OCI-LY7 (cell line): ENCODE results near the gene RPGRIP1. TPM values are rescaled to one million over a fixed set of nuclear protein-coding genes. Genes with fewer than 3 reads are reported as not detected.
"Not testable (repeated sequence)": the region's sequence is repeated elsewhere in the genome, so short reads cannot be mapped to it uniquely, and the experiment has no call there.

Experiments used
- BruUV-seq: library from RNA; stranded (reverse); fragments of 400-500 nt; replicated peaks from 2 replicates; lab custom pipeline; 2021; lab: Mats Ljungman, UMichigan
- CTCF ChIA-PET: fragments of 300-600 bp; sonication (Branson Sonifier 250); formaldehyde crosslinking; loops from one replicate; lab custom pipeline; 2022; ENCODE audit warnings: antibody characterized with exemption; ENCODE audit not compliant: unreplicated experiment; lab: Charles Lee
- POLR2A ChIA-PET: fragments of 300-600 bp; sonication (Branson Sonifier 250); formaldehyde crosslinking; loops from one replicate; lab custom pipeline; 2022; ENCODE audit warnings: antibody characterized with exemption; lab: Charles Lee
- DNase-seq: peaks from one replicate; pipeline ENCODE4 v3.0.0-alpha.2; 2015; ENCODE audit warnings: low spot score
- H2AFZ ChIP-seq: fragments of 200-600 bp; sonication (generic), shearing (Covaris generic); 2 replicates; pipeline ENCODE4 v1.6.1; 2014; ENCODE audit warnings: mild to moderate bottlenecking, antibody characterized with exemption, low read length, moderate library complexity
- H3K27ac ChIP-seq: fragments of 200-600 bp; sonication (generic); 2 replicates; pipeline ENCODE4 v1.5.1; 2014; ENCODE audit warnings: mixed run types, low read depth, mild to moderate bottlenecking, moderate library complexity, low read length, inconsistent platforms; ENCODE audit not compliant: poor library complexity, severe bottlenecking
- H3K36me3 ChIP-seq: fragments of 200-600 bp; sonication (generic); 2 replicates; pipeline ENCODE4 v1.6.1; 2014; ENCODE audit warnings: mild to moderate bottlenecking, antibody characterized with exemption, low read length, moderate library complexity, mixed read lengths; ENCODE audit not compliant: insufficient read depth
- H3K4me1 ChIP-seq: fragments of 200-600 bp; sonication (generic); 2 replicates; pipeline ENCODE4 v1.5.1; 2014; ENCODE audit warnings: mild to moderate bottlenecking, low read length; ENCODE audit not compliant: insufficient read depth, poor library complexity, severe bottlenecking
- H3K4me2 ChIP-seq: fragments of 200-600 bp; sonication (generic); 2 replicates; pipeline ENCODE4 v1.6.1; 2014; ENCODE audit warnings: mild to moderate bottlenecking, low read length
- H3K4me3 ChIP-seq: fragments of 200-600 bp; sonication (generic); 2 replicates; pipeline ENCODE4 v1.5.1; 2014; ENCODE audit warnings: mild to moderate bottlenecking, low read depth, low read length; ENCODE audit not compliant: poor library complexity, severe bottlenecking
- H3K79me2 ChIP-seq: fragments of 200-600 bp; sonication (generic); 2 replicates; pipeline ENCODE4 v1.6.1; 2016; ENCODE audit warnings: low read depth, mild to moderate bottlenecking, low read length, moderate library complexity, mixed read lengths; ENCODE audit not compliant: insufficient read depth
- H3K9me2 ChIP-seq: fragments of 200-600 bp; sonication (generic); 2 replicates; pipeline ENCODE4 v1.6.1; 2016; ENCODE audit warnings: mild to moderate bottlenecking, low read length, mixed read lengths; ENCODE audit not compliant: insufficient read depth
- H3K9me3 ChIP-seq: fragments of 200-600 bp; sonication (generic); 2 replicates; pipeline ENCODE4 v1.6.1; 2014; ENCODE audit warnings: mild to moderate bottlenecking, mixed run types, low read length, mixed read lengths
- H4K20me1 ChIP-seq: fragments of 200-600 bp; sonication (generic); 2 replicates; pipeline ENCODE4 v1.6.1; 2014; ENCODE audit warnings: mild to moderate bottlenecking, antibody characterized with exemption, low read length, moderate library complexity, mixed read lengths; ENCODE audit not compliant: insufficient read depth
- EZH2phosphoT487 ChIP-seq: fragments of 200-600 bp; sonication (generic); IDR thresholded peaks from 2 replicates; pipeline ENCODE4 v1.6.1; 2018; ENCODE audit warnings: low read depth, borderline replicate concordance, mild to moderate bottlenecking, mixed run types, antibody characterized with exemption, low read length, moderate library complexity, mixed read lengths
- intact Hi-C: fragments of 100-400 bp; cut with micrococcal nuclease; formaldehyde crosslinking; loops from one replicate; pipeline ENCODE4 v1.10.0; 2022; ENCODE audit not compliant: unreplicated experiment
- total RNA-seq, 2 experiments: library from RNA; depleted of rRNA in 1 of 2; stranded (reverse); fragments of >200 nt in 1 of 2; shearing (Covaris generic) in 1 of 2; gene quantifications; 2 replicates each; pipeline ENCODE4 v1.2.3, GENCODE V29; 2014 to 2022
- TF ChIP-seq, protein P1 (sequence below): fragments of 200-600 bp; sonication (generic); conservative IDR thresholded peaks from 2 replicates; pipeline ENCODE4 v1.5.1; 2014; ENCODE audit warnings: mild to moderate bottlenecking, antibody characterized with exemption, low read length, moderate library complexity, mixed read lengths

RPGRIP1 gene
- total RNA-seq, 2 experiments from 2014 or later, result 0.13 to 0.51 TPM

- Histone ChIP-seq H3K4me1 (peaks cover 33% of the 10 kb centered on the region), H3K4me2 (peak within 1 kb of the TSS; percentile 89), H3K9me3 (peaks cover 6% of the 10 kb centered on the region; the same call in 1 of the 2 replicates), H2AFZ (peak within 1 kb of the TSS; percentile 57; the same call in 1 of the 2 replicates), H3K36me3 (peaks cover 47% of the 10 kb centered on the region), H4K20me1 (peaks cover 45% of the 10 kb centered on the region), H3K27ac (peak within 1 kb of the TSS; percentile 82), H3K79me2 (peaks cover 49% of the 10 kb centered on the region), H3K4me3 (peak within 1 kb of the TSS; percentile 95), H3K9me2 (no peaks in the 10 kb centered on the region)
- TF ChIP-seq, protein P1, sequence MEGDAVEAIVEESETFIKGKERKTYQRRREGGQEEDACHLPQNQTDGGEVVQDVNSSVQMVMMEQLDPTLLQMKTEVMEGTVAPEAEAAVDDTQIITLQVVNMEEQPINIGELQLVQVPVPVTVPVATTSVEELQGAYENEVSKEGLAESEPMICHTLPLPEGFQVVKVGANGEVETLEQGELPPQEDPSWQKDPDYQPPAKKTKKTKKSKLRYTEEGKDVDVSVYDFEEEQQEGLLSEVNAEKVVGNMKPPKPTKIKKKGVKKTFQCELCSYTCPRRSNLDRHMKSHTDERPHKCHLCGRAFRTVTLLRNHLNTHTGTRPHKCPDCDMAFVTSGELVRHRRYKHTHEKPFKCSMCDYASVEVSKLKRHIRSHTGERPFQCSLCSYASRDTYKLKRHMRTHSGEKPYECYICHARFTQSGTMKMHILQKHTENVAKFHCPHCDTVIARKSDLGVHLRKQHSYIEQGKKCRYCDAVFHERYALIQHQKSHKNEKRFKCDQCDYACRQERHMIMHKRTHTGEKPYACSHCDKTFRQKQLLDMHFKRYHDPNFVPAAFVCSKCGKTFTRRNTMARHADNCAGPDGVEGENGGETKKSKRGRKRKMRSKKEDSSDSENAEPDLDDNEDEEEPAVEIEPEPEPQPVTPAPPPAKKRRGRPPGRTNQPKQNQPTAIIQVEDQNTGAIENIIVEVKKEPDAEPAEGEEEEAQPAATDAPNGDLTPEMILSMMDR, result no peak
- TF ChIP-seq EZH2phosphoT487, result no peak
- ChIA-PET CTCF (no interaction called here), POLR2A (interaction anchor here (0.7 to 1.1 kb wide), 3 partner anchors 8 to 186 kb away, joined by 3 to 5 read pairs (median 3); partner anchors contain the start of gene CHD8)
- DNase-seq, result peak; percentile 100
- intact Hi-C loops, result loop anchor here (1.0 to 5.0 kb wide), 2 partner anchors 115 to 168 kb away; partner anchors contain the start of gene SUPT16H
- no TSS peak for BruUV-seq
Observed at GRCh38 chr14:21269252-21270046, 10.4 kb upstream of the RPGRIP1 start, which contains the start of gene HNRNPC. HNRNPC (minus strand) TSS chr14:21269442; CDS start chr14:21234193, 35,249 bp downstream.

- H3K9me2 ChIP-seq, H3K9me3 ChIP-seq, CTCF ChIA-PET, H2AFZ ChIP-seq, intact Hi-C loops, H3K27ac ChIP-seq, BruUV-seq, H3K4me3 ChIP-seq, H3K4me2 ChIP-seq, DNase-seq: not testable (repeated sequence)
- Histone ChIP-seq H4K20me1 (peaks cover 13% of the 10 kb centered on the region), H3K4me1 (peaks cover 15% of the 10 kb centered on the region), H3K36me3 (peaks cover 14% of the 10 kb centered on the region), H3K79me2 (peaks cover 17% of the 10 kb centered on the region)
- POLR2A ChIA-PET, result interaction anchor here (0.7 to 1.1 kb wide), 2 partner anchors 11 to 194 kb away, joined by 3 to 4 read pairs; no protein-coding TSS in a partner anchor
Observed at GRCh38 chr14:21272661-21273060, 7.2 kb upstream of the RPGRIP1 start.

DNA sequence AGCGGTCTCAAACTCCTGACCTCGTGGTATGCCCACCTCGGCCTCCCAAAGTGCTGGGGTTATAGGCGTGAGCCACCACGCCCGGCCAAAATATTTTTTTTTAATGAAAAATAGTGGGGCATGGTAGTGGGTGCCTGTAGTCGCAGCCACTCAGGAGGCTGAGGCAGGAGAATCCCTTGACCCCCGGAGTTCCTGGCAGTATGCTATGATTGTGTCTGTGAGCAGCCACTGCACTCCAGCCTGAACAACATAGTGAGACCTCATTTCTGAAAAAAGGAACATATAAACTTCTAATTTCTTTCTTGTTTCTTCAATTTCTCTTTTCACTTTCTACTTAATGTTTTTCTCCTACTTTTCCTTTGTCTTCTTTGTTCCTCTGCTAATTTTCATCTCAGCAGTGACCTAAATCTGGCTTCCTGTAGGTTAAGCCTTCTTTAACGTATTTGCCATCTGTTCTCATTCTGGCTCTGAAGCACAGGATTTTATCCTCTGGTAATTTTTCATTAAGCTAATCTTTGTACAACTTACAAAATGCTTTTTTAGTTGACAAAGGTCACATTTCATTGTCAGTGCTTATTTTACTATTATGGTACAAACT is 4.5 kb upstream of the RPGRIP1 start:
- ChIA-PET CTCF (no interaction called here), POLR2A (interaction anchor here (0.6 to 1.3 kb wide), 5 partner anchors 14 to 1808 kb away, joined by 3 to 7 read pairs (median 5); no protein-coding TSS in a partner anchor)
- Histone ChIP-seq H3K36me3 (no peaks in the 10 kb centered on the region), H2AFZ (peak overlapping the region; percentile 70; the same call in 1 of the 2 replicates), H3K9me2 (no peaks in the 10 kb centered on the region), H3K4me3 (no peak overlapping the region), H3K27ac (peak overlapping the region; percentile 23), H3K79me2 (no peaks in the 10 kb centered on the region), H4K20me1 (no peaks in the 10 kb centered on the region), H3K9me3 (peaks cover 6% of the 10 kb centered on the region; the same call in 1 of the 2 replicates), H3K4me1 (peaks cover 9% of the 10 kb centered on the region), H3K4me2 (peak overlapping the region; percentile 15; the same call in 1 of the 2 replicates)
- intact Hi-C loops, result no loop called here
- TF ChIP-seq, protein P1, result no peak
- TF ChIP-seq EZH2phosphoT487, result no peak
- no peak for DNase-seq
- no TSS peak for BruUV-seq
